H1 (cell line): ENCODE measurements around the gene EYA4. TPM values are rescaled to one million over a fixed set of nuclear protein-coding genes. Genes with fewer than 3 reads are reported as not detected.

Source experiments
- CTCF ChIA-PET: fragments of 300-600 bp; sonication (Branson Sonifier 250); formaldehyde crosslinking; loops from one replicate; lab custom pipeline; 2021; ENCODE audit not compliant: partially characterized antibody; lab: Charles Lee
- POLR2A ChIA-PET: fragments of 300-600 bp; sonication (Branson Sonifier 250); formaldehyde crosslinking; loops from one replicate; lab custom pipeline; 2021; ENCODE audit warnings: inconsistent platforms; ENCODE audit not compliant: partially characterized antibody; lab: Charles Lee
- DNase-seq, 2 experiments: peaks; one replicate each; pipeline versions ENCODE4 v3.0.0 to v3.0.0-alpha.2; 2010 to 2022; ENCODE audit warnings: low spot score in 2 of 2, low read depth in 1 of 2, mixed read lengths in 1 of 2
- FAIRE-seq: peaks from 2 replicates; lab custom pipeline; 2011; peaks lifted over from hg19 to GRCh38; lab: Jason Lieb, UNC
- H2AFZ ChIP-seq: 2 replicates; pipeline ENCODE4 v1.8.1; 2012; ENCODE audit warnings: low read length, inconsistent platforms
- H2AK5ac ChIP-seq: 2 replicates; pipeline ENCODE4 v1.6.1; 2013; ENCODE audit warnings: low read depth, low read length
- H2BK120ac ChIP-seq: replicated peaks from 2 replicates; pipeline ENCODE3; 2013; ENCODE audit warnings: low read depth, low read length, inconsistent platforms
- H2BK12ac ChIP-seq: 2 replicates; pipeline ENCODE4 v1.6.1; 2013; ENCODE audit warnings: low read depth, low read length
- H2BK15ac ChIP-seq: 2 replicates; pipeline ENCODE4 v1.6.1; 2013; ENCODE audit warnings: low read length
- H2BK20ac ChIP-seq: 2 replicates; pipeline ENCODE4 v1.6.1; 2013; ENCODE audit warnings: low read length
- H2BK5ac ChIP-seq: 2 replicates; pipeline ENCODE4 v1.6.1; 2013; ENCODE audit warnings: low read depth, low read length
- H3K14ac ChIP-seq: 2 replicates; pipeline ENCODE4 v1.6.1; 2013; ENCODE audit warnings: inconsistent platforms; ENCODE audit not compliant: insufficient read length
- H3K18ac ChIP-seq: 2 replicates; pipeline ENCODE4 v1.6.1; 2013; ENCODE audit warnings: low read length; ENCODE audit errors: extremely low read depth
- H3K23ac ChIP-seq: 2 replicates; pipeline ENCODE4 v1.6.1; 2013; ENCODE audit warnings: inconsistent platforms; ENCODE audit not compliant: insufficient read length
- H3K23me2 ChIP-seq: 2 replicates; pipeline ENCODE4 v1.6.1; 2013; ENCODE audit warnings: low read depth, low read length
- H3K27ac ChIP-seq: 2 replicates; pipeline ENCODE4 v1.6.1; 2011; ENCODE audit warnings: low read depth, low read length, inconsistent platforms
- H3K27me3 ChIP-seq, 4 experiments: replicated peaks in 1 of 4; 1 replicate in 1 of 4; 2 replicates in 3 of 4; pipeline versions ENCODE4 v1.6.1 to v1.8.1; 2011 to 2013; ENCODE audit warnings: low read length in 3 of 4, mild to moderate bottlenecking in 3 of 4, inconsistent platforms in 2 of 4, mixed read lengths in 2 of 4, moderate library complexity in 1 of 4; ENCODE audit not compliant: control insufficient read depth in 3 of 4, insufficient read depth in 3 of 4; ENCODE audit errors: extremely low read depth in 1 of 4
- H3K36me3 ChIP-seq, 4 experiments: 2 replicates each; pipeline versions ENCODE4 v1.6.1 to v1.8.1; 2011 to 2013; ENCODE audit warnings: mild to moderate bottlenecking in 4 of 4, low read length in 3 of 4, moderate library complexity in 2 of 4, control low read depth in 1 of 4, inconsistent platforms in 1 of 4; ENCODE audit not compliant: insufficient read depth in 4 of 4, control insufficient read depth in 2 of 4
- H3K4ac ChIP-seq: replicated peaks from 2 replicates; pipeline ENCODE3; 2013; ENCODE audit warnings: low read length, low read depth, mixed read lengths, inconsistent platforms; ENCODE audit not compliant: insufficient read length
- H3K4me1 ChIP-seq, 4 experiments: replicated peaks in 1 of 4; 1 replicate in 1 of 4; 2 replicates in 3 of 4; pipeline versions ENCODE4 v1.6.1 to v1.8.1; 2011 to 2013; ENCODE audit warnings: low read length in 3 of 4, inconsistent platforms in 2 of 4, mixed read lengths in 1 of 4; ENCODE audit not compliant: insufficient read depth in 4 of 4, control insufficient read depth in 3 of 4
- H3K4me2 ChIP-seq, 2 experiments: 2 replicates each; pipeline versions ENCODE4 v1.6.1 to v1.8.1; 2011 to 2013; ENCODE audit warnings: low read depth in 2 of 2, low read length in 2 of 2, control low read depth in 1 of 2, inconsistent platforms in 1 of 2, mild to moderate bottlenecking in 1 of 2; ENCODE audit not compliant: insufficient read depth in 1 of 2
- H3K4me3 ChIP-seq, 4 experiments: fragments of 200-600, 300-600 bp in 1 of 4; sonication (generic), shearing (Covaris generic), sonication (Bioruptor Twin) in 1 of 4; 2 replicates each; pipeline versions ENCODE4 v1.5.1 to v1.8.1; 2011 to 2016; ENCODE audit warnings: low read length in 4 of 4, low read depth in 3 of 4, control low read depth in 2 of 4, inconsistent platforms in 2 of 4, mild to moderate bottlenecking in 2 of 4, mixed read lengths in 1 of 4, moderate library complexity in 1 of 4; ENCODE audit not compliant: insufficient read depth in 2 of 4; ENCODE audit errors: extremely low read depth in 1 of 4
- H3K56ac ChIP-seq: replicated peaks from 2 replicates; pipeline ENCODE3; 2013; ENCODE audit warnings: low read depth, mild to moderate bottlenecking, mixed read lengths, low read length, inconsistent platforms; ENCODE audit not compliant: insufficient read length
- H3K79me1 ChIP-seq: 2 replicates; pipeline ENCODE4 v1.6.1; 2013; ENCODE audit warnings: low read depth, low read length, control low read depth
- H3K79me2 ChIP-seq, 2 experiments: 2 replicates each; pipeline versions ENCODE4 v1.6.1 to v1.8.1; 2012 to 2013; ENCODE audit warnings: low read length in 2 of 2, mild to moderate bottlenecking in 2 of 2, inconsistent platforms in 1 of 2; ENCODE audit not compliant: insufficient read depth in 2 of 2, control insufficient read depth in 1 of 2
- H3K9ac ChIP-seq, 4 experiments: replicated peaks in 1 of 4; 1 replicate in 1 of 4; 2 replicates in 3 of 4; pipeline versions ENCODE4 v1.6.1 to v1.8.1; 2011 to 2013; ENCODE audit warnings: low read depth in 3 of 4, low read length in 3 of 4, control low read depth in 2 of 4, mild to moderate bottlenecking in 2 of 4, moderate library complexity in 2 of 4, inconsistent platforms in 1 of 4; ENCODE audit errors: extremely low read depth in 1 of 4
- H3K9me3 ChIP-seq, 2 experiments: 2 replicates each; pipeline versions ENCODE4 v1.6.1 to v1.8.1; 2012 to 2013; ENCODE audit warnings: mild to moderate bottlenecking in 2 of 2, moderate library complexity in 2 of 2, control low read depth in 1 of 2, inconsistent platforms in 1 of 2, low read depth in 1 of 2, low read length in 1 of 2, mixed read lengths in 1 of 2; ENCODE audit not compliant: insufficient read depth in 2 of 2
- H4K20me1 ChIP-seq, 2 experiments: replicated peaks in 1 of 2; 2 replicates each; pipeline versions ENCODE3 to v1.8.1; 2011 to 2013; ENCODE audit warnings: inconsistent platforms in 2 of 2, low read length in 2 of 2, mild to moderate bottlenecking in 1 of 2; ENCODE audit not compliant: insufficient read depth in 2 of 2, control insufficient read depth in 1 of 2
- H4K5ac ChIP-seq: 2 replicates; pipeline ENCODE4 v1.6.1; 2013; ENCODE audit warnings: low read length, low read depth, mixed read lengths, inconsistent platforms; ENCODE audit not compliant: insufficient read length
- H4K8ac ChIP-seq: 2 replicates; pipeline ENCODE4 v1.8.0; 2013; ENCODE audit warnings: mild to moderate bottlenecking, moderate library complexity, low read length, inconsistent platforms; ENCODE audit not compliant: insufficient read depth; ENCODE audit errors: extremely low read depth
- H4K91ac ChIP-seq: replicated peaks from 2 replicates; pipeline ENCODE3; 2013; ENCODE audit warnings: low read length, mixed read lengths, inconsistent platforms; ENCODE audit not compliant: insufficient read length
- ASH2L ChIP-seq: fragments of 200-600, 300-600 bp; sonication (generic); IDR thresholded peaks from one replicate; pipeline ENCODE4 v1.7.1; 2017; ENCODE audit warnings: low read length
- CBX8 ChIP-seq: fragments of 300-800, 300-1000 bp; sonication (generic); IDR thresholded peaks from 2 replicates; pipeline ENCODE4 v1.7.1; 2016; ENCODE audit warnings: low read depth, low read length, borderline replicate concordance
- CEBPB ChIP-seq: IDR thresholded peaks from 2 replicates; pipeline ENCODE4 v1.6.1; 2012; ENCODE audit warnings: low read depth, low read length
- GABPA ChIP-seq: IDR thresholded peaks from 2 replicates; pipeline ENCODE4 v1.6.1; 2011; ENCODE audit warnings: mild to moderate bottlenecking, low read length, moderate library complexity, borderline replicate concordance; ENCODE audit not compliant: insufficient read depth
- HDAC6 ChIP-seq: IDR thresholded peaks from one replicate; pipeline ENCODE4 v1.7.1; 2012; ENCODE audit warnings: low read depth, mild to moderate bottlenecking, inconsistent platforms, low read length, moderate library complexity
- KDM4A ChIP-seq: IDR thresholded peaks from one replicate; pipeline ENCODE4 v1.7.1; 2012; ENCODE audit warnings: low read depth, mild to moderate bottlenecking, moderate library complexity, low read length, inconsistent platforms; ENCODE audit not compliant: severe bottlenecking
- POLR2AphosphoS5 ChIP-seq: IDR thresholded peaks from 2 replicates; pipeline ENCODE4 v1.6.1; 2011; ENCODE audit warnings: low read depth, low read length
- RFX5 ChIP-seq: IDR thresholded peaks from 2 replicates; pipeline ENCODE4 v1.6.1; 2011; ENCODE audit warnings: low read depth, low read length, improper control_type of control experiment, borderline replicate concordance
- SAP30 ChIP-seq: fragments of 300-600 bp; sonication (generic); IDR thresholded peaks from 2 replicates; pipeline ENCODE4 v1.7.1; 2012; ENCODE audit warnings: low read length, moderate library complexity, mild to moderate bottlenecking, inconsistent platforms; ENCODE audit not compliant: insufficient read depth, insufficient replicate concordance
- SIN3A ChIP-seq, 2 experiments: IDR thresholded peaks in 1 of 2; conservative IDR thresholded peaks in 1 of 2; 2 replicates each; pipeline ENCODE4 v1.6.1; 2011 to 2012; ENCODE audit warnings: low read length in 2 of 2, improper control_type of control experiment in 1 of 2, low read depth in 1 of 2, mild to moderate bottlenecking in 1 of 2
- SIRT6 ChIP-seq: IDR thresholded peaks from one replicate; pipeline ENCODE4 v1.7.1; 2012; ENCODE audit warnings: low read length, inconsistent platforms
- SIX5 ChIP-seq: IDR thresholded peaks from 2 replicates; pipeline ENCODE4 v1.6.1; 2011; ENCODE audit warnings: mild to moderate bottlenecking, low read depth, low read length
- TBP ChIP-seq: IDR thresholded peaks from 2 replicates; pipeline ENCODE4 v1.6.1; 2011; ENCODE audit warnings: low read depth, low read length, improper control_type of control experiment
- TCF12 ChIP-seq: IDR thresholded peaks from 2 replicates; pipeline ENCODE4 v1.6.1; 2011; ENCODE audit warnings: low read depth, mild to moderate bottlenecking, low read length
- TEAD4 ChIP-seq: IDR thresholded peaks from 2 replicates; pipeline ENCODE4 v1.6.1; 2012; ENCODE audit warnings: low read depth, low read length, inconsistent platforms, mixed read lengths
- WGBS, 2 experiments: shearing (Covaris generic) in 1 of 2; methylation state at CpG; one replicate each; pipeline versions ENCODE4 v1.1.6 to v1.1.7; 2013 to 2015; ENCODE audit warnings: low lambda C conversion rate in 2 of 2, mixed read lengths in 2 of 2, inconsistent platforms in 1 of 2, low coverage in 1 of 2, missing lambda C conversion rate in 1 of 2; ENCODE audit not compliant: insufficient replicate concordance in 2 of 2, insufficient coverage in 1 of 2, insufficient read length in 1 of 2; ENCODE audit errors: extremely low coverage in 1 of 2, missing lambda C conversion rate in 1 of 2; 5-methylcytosine and 5-hydroxymethylcytosine counted together
- polyA plus RNA-seq, 7 experiments: library from polyadenylated mRNA; depleted of rRNA in 3 of 7; stranded (reverse) in 5 of 7; unstranded in 2 of 7; fragments of >200 nt in 5 of 7; fragments of 200-250 nt in 2 of 7; gene quantifications; 1 replicate in 5 of 7; 2 replicates in 1 of 7; 4 replicates in 1 of 7; pipeline versions ENCODE4 v1.2.1 to v1.2.3, GENCODE V29; 2011 to 2013; ENCODE audit warnings: missing spikeins in 2 of 7, mixed read lengths in 2 of 7
- total RNA-seq: library from RNA; stranded (reverse); fragmentation: NEBNext Ultra II Directional; extraction: Animal tissue kit (Norgen Biotek cat#: 25700); gene quantifications from 2 replicates; pipeline ENCODE4 v1.2.1, GENCODE V29; 2021

The EYA4 gene
- total and polyA plus RNA-seq, 2 of the 8 experiments (the other 6 are each of a cell fraction or from before 2014, with no cell fraction given) = 0.06 to 0.17 TPM

DNA sequence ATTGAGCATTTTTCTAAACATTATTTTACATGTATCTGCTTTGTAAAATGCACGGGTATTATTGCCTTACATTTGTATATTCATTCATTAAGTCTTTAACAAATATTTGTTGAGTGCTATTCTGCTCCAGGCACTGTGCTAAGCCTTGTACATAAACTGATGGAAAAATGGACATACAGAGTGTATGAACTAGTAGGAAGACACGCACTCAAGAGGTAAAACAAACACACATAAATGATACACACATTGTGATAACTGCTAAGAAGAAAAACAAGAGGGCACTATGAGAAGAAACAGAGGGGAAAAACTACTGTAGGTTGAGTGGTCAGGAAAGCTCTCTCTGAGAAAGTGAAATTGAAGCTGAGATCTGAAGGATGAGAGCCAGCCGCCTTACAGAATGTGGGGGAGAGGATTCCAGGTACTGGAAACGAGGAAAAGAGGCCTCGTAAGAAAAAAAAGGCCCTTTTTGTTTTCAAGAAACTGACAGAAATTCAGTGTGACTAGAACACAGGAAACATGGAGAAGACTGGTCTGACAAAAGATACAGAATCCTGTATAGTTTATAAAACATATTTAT, 117.5 kb downstream of the EYA4 start:
- Histone ChIP-seq H4K91ac (no peak overlapping the region), H3K79me1 (no peaks in the 10 kb centered on the region), H3K4me2 (no peak overlapping the region), H2BK20ac (no peak overlapping the region), H4K8ac (no peak overlapping the region), H3K9ac (no peak overlapping the region), H3K23ac (no peak overlapping the region), H2AK5ac (no peak overlapping the region), H2AFZ (no peak overlapping the region), H3K27me3 (no peaks in the 10 kb centered on the region), H4K5ac (no peak overlapping the region), H3K23me2 (no peaks in the 10 kb centered on the region), H4K20me1 (no peaks in the 10 kb centered on the region), H3K27ac (no peak overlapping the region), H3K4me3 (no peak overlapping the region), H3K9me3 (no peaks in the 10 kb centered on the region), H2BK15ac (no peak overlapping the region), H3K56ac (no peak overlapping the region), H3K36me3 (no peaks in the 10 kb centered on the region), H3K4ac (no peak overlapping the region), H3K79me2 (no peaks in the 10 kb centered on the region), H2BK5ac (no peak overlapping the region), H2BK12ac (no peak overlapping the region), H3K4me1 (no peaks in the 10 kb centered on the region), H2BK120ac (no peak overlapping the region), H3K14ac (no peak overlapping the region), H3K18ac (no peak overlapping the region)
- no peak for FAIRE-seq
- TF ChIP-seq TBP = no peak
- no peak for TF ChIP-seq GABPA
- TF ChIP-seq SAP30 = no peak
- TF ChIP-seq SIN3A (conservative IDR thresholded peaks at IDR 0.05 in 1 of 2, IDR thresholded peaks at IDR 0.05 in 1 of 2; ENCODE audit: low read depth in 1 of 2, low read length in 2 of 2) = no peak
- no peak for TF ChIP-seq TEAD4
- TF ChIP-seq CBX8 = no peak
- TF ChIP-seq SIX5 = no peak
- no peak for TF ChIP-seq ASH2L
- TF ChIP-seq HDAC6 = no peak
- no peak for TF ChIP-seq CEBPB
- TF ChIP-seq POLR2AphosphoS5 = no peak
- no peak for TF ChIP-seq SIRT6
- no peak for TF ChIP-seq RFX5
- TF ChIP-seq KDM4A = no peak
- no peak for TF ChIP-seq TCF12
- CTCF ChIA-PET = interaction anchor here (0.9 to 1.0 kb wide), 3 partner anchors 9 to 60 kb away, joined by 3 read pairs; no protein-coding TSS in a partner anchor
- WGBS, 2 experiments = 90% methylated on average over 5 of the region's 5 CpGs; no CpG with 5 or more reads in 1 of the 2 experiments
- no peak for DNase-seq
- POLR2A ChIA-PET = no interaction called here
